HEK293T (cell line): ENCODE measurements around the gene CDADC1.

ENCODE experiments used
- FOXA1 ChIP-seq: fragments of 450-650 bp; IDR thresholded peaks from 2 replicates; pipeline ENCODE4 v1.6.1; 2016; ENCODE audit warnings: mild to moderate bottlenecking
- FOXK2 ChIP-seq: fragments of 450-650 bp; IDR thresholded peaks from 2 replicates; pipeline ENCODE4 v1.6.1; 2016; ENCODE audit warnings: mild to moderate bottlenecking
- FOXM1 ChIP-seq: fragments of 450-650 bp; IDR thresholded peaks from 2 replicates; pipeline ENCODE4 v1.6.1; 2017; ENCODE audit warnings: mild to moderate bottlenecking, borderline replicate concordance
- HDGF ChIP-seq: fragments of 450-650 bp; IDR thresholded peaks from 2 replicates; pipeline ENCODE4 v1.6.1; 2017; ENCODE audit warnings: antibody characterized with exemption, borderline replicate concordance
- LEF1 ChIP-seq: fragments of 450-650 bp; IDR thresholded peaks from 2 replicates; pipeline ENCODE4 v1.6.1; 2017; ENCODE audit warnings: mild to moderate bottlenecking, borderline replicate concordance
- NFRKB ChIP-seq: fragments of 450-650 bp; IDR thresholded peaks from 2 replicates; pipeline ENCODE4 v1.6.1; 2016; ENCODE audit warnings: mild to moderate bottlenecking, moderate library complexity
- SP1 ChIP-seq: fragments of 450-650 bp; IDR thresholded peaks from 2 replicates; pipeline ENCODE4 v1.6.1; 2017

DNA sequence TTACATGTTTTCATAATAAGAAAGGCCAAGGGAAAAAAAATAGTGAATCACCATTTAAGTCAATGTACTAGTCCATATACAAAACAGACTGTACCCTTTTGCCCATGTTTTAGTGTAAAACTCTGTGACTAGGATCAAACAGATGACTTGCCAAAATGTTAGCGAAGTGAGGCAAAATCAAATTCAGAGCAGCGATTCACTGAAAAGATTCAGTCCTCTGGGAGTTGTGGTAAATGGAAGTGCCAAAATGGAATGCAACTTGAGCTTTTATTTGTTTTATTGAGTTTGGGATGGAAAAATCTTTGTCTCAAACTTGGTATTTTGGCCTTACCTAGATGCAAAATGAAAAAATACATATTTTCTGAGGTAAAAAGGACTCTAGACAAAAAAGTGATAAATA is 9.1 kb downstream of the CDADC1 start:
- TF ChIP-seq FOXA1 (no peak), FOXM1 (no peak), SP1 (no peak), LEF1 (no peak), NFRKB (no peak), HDGF (no peak), FOXK2 (no peak)
